Thyroid gland (tissue), 4 donors: ENCODE results near the gene RAD54L2.
A peak's percentile ranks its signal among the peaks of the same experiment; 100 is the strongest.

Experiments used
- POLR2A ChIP-seq, 2 donors: fragments of 450-650 bp; IDR thresholded peaks; one replicate each; pipeline ENCODE4 v1.6.1; 2017; ENCODE audit warnings: antibody characterized with exemption in 2 of 2, mild to moderate bottlenecking in 2 of 2, moderate library complexity in 1 of 2
- TF ChIP-seq, protein P1 (sequence below), 6 experiments: fragments of 200-600 bp in 3 of 6; fragments of 450-650 bp in 3 of 6; sonication (generic) in 3 of 6; IDR thresholded peaks; one replicate each; pipeline ENCODE4 v1.5.1; 2016 to 2019; ENCODE audit warnings: antibody characterized with exemption in 6 of 6, mild to moderate bottlenecking in 2 of 6, inconsistent platforms in 1 of 6, moderate library complexity in 1 of 6

GRCh38 chr3:51538459-51539290 lies at the start of gene RAD54L2:
- TF ChIP-seq, protein P1, sequence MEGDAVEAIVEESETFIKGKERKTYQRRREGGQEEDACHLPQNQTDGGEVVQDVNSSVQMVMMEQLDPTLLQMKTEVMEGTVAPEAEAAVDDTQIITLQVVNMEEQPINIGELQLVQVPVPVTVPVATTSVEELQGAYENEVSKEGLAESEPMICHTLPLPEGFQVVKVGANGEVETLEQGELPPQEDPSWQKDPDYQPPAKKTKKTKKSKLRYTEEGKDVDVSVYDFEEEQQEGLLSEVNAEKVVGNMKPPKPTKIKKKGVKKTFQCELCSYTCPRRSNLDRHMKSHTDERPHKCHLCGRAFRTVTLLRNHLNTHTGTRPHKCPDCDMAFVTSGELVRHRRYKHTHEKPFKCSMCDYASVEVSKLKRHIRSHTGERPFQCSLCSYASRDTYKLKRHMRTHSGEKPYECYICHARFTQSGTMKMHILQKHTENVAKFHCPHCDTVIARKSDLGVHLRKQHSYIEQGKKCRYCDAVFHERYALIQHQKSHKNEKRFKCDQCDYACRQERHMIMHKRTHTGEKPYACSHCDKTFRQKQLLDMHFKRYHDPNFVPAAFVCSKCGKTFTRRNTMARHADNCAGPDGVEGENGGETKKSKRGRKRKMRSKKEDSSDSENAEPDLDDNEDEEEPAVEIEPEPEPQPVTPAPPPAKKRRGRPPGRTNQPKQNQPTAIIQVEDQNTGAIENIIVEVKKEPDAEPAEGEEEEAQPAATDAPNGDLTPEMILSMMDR (IDR thresholded peaks at IDR 0.05), result peak in 3 of 6 experiments; percentile 40 to 46 (median 42)
- peak in 1 of 2 donors; percentile 69 for TF ChIP-seq POLR2A (IDR thresholded peaks at IDR 0.05)
